HG02571 (cell line): ENCODE data around the gene MYH14.
"Not testable (repeated sequence)": the region's sequence is repeated elsewhere in the genome, so short reads cannot be mapped to it uniquely, and the experiment has no call there.

Source experiments
- ATAC-seq: cut with Tn5 transposase; IDR thresholded peaks from one replicate; pipeline ENCODE4 v1.9.1; 2021; ENCODE audit warnings: mild to moderate bottlenecking, moderate library complexity; ENCODE audit not compliant: unreplicated experiment

The MYH14 gene

GRCh38 chr19:50223439-50223716, 20.0 kb downstream of the MYH14 start:
- ATAC-seq: no peak

GRCh38 chr19:50224986-50225747, 21.7 kb downstream of the MYH14 start:
- ATAC-seq: no peak

GRCh38 chr19:50226536-50226935, 23.1 kb downstream of the MYH14 start:
- ATAC-seq: no peak

GRCh38 chr19:50228153-50228552, 24.7 kb downstream of the MYH14 start:
- not testable (repeated sequence) for ATAC-seq

GRCh38 chr19:50230379-50231351, 27.2 kb downstream of the MYH14 start:
- no peak for ATAC-seq

- not testable (repeated sequence) for ATAC-seq
Measured at GRCh38 chr19:50231417-50231816, 28.0 kb downstream of the MYH14 start.

GRCh38 chr19:50231821-50232220, 28.4 kb downstream of the MYH14 start:
- no peak for ATAC-seq

GRCh38 chr19:50232600-50232999, 29.2 kb downstream of the MYH14 start:
- no peak for ATAC-seq

- no peak for ATAC-seq
Measured at GRCh38 chr19:50233308-50233910, 30.0 kb downstream of the MYH14 start.

- ATAC-seq: not testable (repeated sequence)
Measured at GRCh38 chr19:50237493-50237892, 34.1 kb downstream of the MYH14 start.

- ATAC-seq: no peak
Measured at GRCh38 chr19:50238043-50238442, 34.6 kb downstream of the MYH14 start.

GRCh38 chr19:50239921-50240590, 36.6 kb downstream of the MYH14 start:
- no peak for ATAC-seq

GRCh38 chr19:50242581-50242980, 39.2 kb downstream of the MYH14 start:
- ATAC-seq: no peak

GRCh38 chr19:50244695-50245094, 41.3 kb downstream of the MYH14 start:
- ATAC-seq: no peak

GRCh38 chr19:50248413-50248812, 45.0 kb downstream of the MYH14 start:
- ATAC-seq: no peak

GRCh38 chr19:50248826-50249225, 45.4 kb downstream of the MYH14 start:
- no peak for ATAC-seq

GRCh38 chr19:50249636-50250035, 46.2 kb downstream of the MYH14 start:
- no peak for ATAC-seq

GRCh38 chr19:50250450-50251136, 47.2 kb downstream of the MYH14 start:
- ATAC-seq: no peak

GRCh38 chr19:50252111-50252886, 48.9 kb downstream of the MYH14 start:
- ATAC-seq: no peak

- ATAC-seq: no peak
Measured at GRCh38 chr19:50252887-50253268, 49.5 kb downstream of the MYH14 start.
